Measurements from ENCODE around the gene SH2D7. TPM values are rescaled to one million over a fixed set of nuclear protein-coding genes. Genes with fewer than 3 reads are reported as not detected.
A peak's percentile ranks its signal among the peaks of the same experiment; 100 is the strongest.

Gene SH2D7
- total RNA-seq, 1 donor from 2014 or later: not detected

DNA sequence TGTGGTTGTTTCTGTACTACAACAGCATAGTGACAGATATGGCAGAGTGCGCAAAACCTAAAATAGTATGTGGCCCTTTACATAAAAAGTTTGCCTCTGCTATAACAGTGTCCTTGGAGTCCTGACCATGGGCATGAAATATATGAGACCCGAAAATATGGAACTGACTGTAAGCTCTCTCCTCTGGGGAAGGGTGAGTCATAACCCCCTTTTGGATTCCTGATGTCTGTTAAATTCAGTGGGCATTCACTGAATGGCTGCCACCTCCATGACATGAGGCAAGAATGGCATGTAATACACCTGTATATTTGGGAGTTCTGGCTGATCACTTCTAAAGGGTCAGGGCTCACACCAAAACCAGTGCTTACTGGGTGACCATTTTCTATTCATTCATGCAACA lies 21.0 kb upstream of the SH2D7 start:
- no peak for TF ChIP-seq CTCF (IDR thresholded peaks at IDR 0.05)
- peak overlapping the region; percentile 75 for H3K27ac ChIP-seq
- DNase-seq (no peak), ATAC-seq (no peak)
- H3K4me1 ChIP-seq: peaks cover 95% of the 10 kb centered on the region
- H3K27me3 ChIP-seq (ENCODE audit: low read depth): no peaks in the 10 kb centered on the region
- no peaks in the 10 kb centered on the region for H3K36me3 ChIP-seq
- H3K4me3 ChIP-seq: no peak overlapping the region
- H3K9me3 ChIP-seq: no peaks in the 10 kb centered on the region
- intact Hi-C loops (cut with DNase I): no loop called here

DNA sequence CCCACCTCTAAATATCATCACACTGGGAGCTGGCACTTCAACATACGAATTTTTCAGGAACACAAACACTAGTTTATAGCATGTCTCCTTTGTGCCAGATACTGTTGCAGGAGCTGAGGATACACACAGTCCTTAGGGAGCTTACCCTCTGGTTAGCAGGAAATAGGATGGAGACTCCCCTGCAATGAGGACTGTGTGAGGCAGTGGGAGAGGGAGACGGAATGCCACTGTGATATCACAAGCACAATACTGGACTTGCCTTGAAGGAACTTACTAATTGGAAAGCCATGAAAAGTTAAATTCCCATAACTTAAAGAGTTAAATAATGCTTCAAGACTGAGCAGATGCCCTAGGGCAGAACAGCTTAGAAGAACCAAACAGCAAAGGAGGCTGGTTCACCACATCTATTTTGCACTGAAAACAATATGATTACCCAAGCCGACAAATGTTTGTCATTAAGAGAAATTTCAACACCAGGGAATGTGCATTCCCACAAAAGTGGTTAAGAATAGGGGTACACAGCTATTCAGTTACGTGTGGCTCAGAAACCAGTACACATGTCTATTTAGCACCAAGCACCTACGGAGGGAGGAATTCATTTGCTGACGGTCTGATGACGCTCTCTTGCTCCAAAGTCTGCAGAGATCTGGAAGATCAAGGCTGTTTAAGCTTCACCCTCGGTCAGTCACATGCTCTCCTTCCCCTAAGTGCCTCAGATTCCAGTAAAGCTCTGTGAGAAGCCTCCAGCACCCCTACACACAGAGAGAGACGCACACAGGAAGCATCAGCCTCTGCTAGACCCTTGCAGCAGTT lies 20.1 kb upstream of the SH2D7 start:
- no peak for TF ChIP-seq CTCF (IDR thresholded peaks at IDR 0.05)
- DNase-seq: no peak
- intact Hi-C loops (cut with DNase I): no loop called here
- Histone ChIP-seq H3K9me3 (no peaks in the 10 kb centered on the region), H3K36me3 (no peaks in the 10 kb centered on the region), H3K4me3 (peak overlapping the region; percentile 17), H3K4me1 (peaks cover 90% of the 10 kb centered on the region), H3K27ac (peak overlapping the region; percentile 75), H3K27me3 (ENCODE audit: low read depth) (no peaks in the 10 kb centered on the region)
- peak; percentile 5 to 34 for ATAC-seq

DNA sequence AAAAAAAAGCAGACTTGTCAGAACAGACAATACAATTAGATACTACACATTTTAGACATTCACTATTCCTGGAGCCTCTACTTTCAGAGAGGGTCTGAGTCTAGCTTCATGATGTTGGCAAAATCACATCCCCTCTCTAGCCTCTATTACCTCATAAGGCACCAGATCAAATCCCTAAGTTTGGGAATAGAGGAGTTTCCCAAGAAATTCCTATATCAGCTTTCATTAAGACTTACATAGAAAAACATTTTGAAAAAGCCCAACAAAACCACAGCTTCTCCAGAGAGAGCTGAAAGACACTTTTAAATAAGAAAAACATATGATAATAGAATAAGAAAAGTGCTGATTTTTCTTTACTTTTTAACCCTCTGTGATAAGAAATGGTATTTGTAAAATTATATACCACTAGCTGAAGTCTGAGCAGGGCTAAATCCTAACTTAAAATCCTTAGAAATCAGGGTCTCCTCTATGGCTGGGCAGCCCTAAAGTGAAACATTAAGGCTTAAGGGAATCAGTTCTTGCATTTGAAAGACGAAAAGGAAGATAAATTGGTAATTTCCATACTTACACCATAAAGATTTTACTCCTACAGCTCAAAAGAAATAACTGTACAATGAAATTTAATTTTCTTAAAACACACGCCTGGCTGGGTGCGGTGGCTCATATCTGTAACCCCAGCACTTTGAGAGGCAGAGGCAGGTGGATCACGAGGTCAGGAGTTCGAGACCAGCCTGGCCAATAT lies 19.1 kb upstream of the SH2D7 start:
- peaks cover 87% of the 10 kb centered on the region for H3K4me1 ChIP-seq
- H3K27ac ChIP-seq: peak overlapping the region; percentile 75
- peak overlapping the region; percentile 17 for H3K4me3 ChIP-seq
- intact Hi-C loops (cut with DNase I): no loop called here
- DNase-seq (no peak), ATAC-seq (no peak)
- TF ChIP-seq CTCF (IDR thresholded peaks at IDR 0.05): no peak
- no peaks in the 10 kb centered on the region for H3K36me3 ChIP-seq
- no peaks in the 10 kb centered on the region for H3K27me3 ChIP-seq (ENCODE audit: low read depth)
- H3K9me3 ChIP-seq: no peaks in the 10 kb centered on the region

DNA sequence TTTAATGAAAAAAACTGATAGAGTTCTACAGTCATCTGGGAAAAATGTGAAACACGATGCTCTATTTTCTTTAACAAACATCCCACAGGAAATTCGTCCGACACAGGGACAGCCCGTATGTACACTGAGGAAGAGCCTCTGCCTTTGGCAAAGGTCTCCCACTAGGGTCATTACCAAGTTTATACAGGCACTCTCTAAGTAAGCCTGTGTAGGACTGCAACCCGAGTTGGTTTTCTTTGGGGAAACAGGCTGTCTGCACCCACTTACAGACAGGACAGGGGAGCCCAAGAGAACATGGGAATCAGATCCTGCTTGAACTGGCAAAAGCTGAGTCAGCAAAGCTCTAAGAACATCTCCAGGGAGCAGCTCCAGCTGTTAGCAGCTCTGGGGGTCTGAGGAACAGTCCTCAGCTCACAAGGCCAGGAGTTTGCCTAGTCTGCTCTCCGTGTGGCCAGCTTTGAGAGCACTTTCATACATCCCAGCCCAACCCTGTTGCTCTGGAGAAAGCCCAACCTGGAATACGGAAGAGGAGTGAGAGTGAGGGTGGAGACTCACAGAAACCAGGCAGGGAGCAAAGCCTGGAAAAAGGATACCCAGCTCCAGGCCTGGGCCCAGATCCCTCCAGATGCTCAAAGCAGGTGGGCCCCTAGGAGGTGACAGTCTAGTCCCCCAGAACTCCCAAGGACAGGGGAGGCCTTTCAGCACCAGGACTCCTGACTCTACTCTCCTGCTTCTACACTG lies 16.7 kb upstream of the SH2D7 start:
- Histone ChIP-seq H3K27ac (peak overlapping the region; percentile 95), H3K27me3 (ENCODE audit: low read depth) (no peaks in the 10 kb centered on the region), H3K9me3 (no peaks in the 10 kb centered on the region), H3K4me3 (peak overlapping the region; percentile 96), H3K36me3 (no peaks in the 10 kb centered on the region), H3K4me1 (peaks cover 66% of the 10 kb centered on the region)
- intact Hi-C loops (cut with DNase I): no loop called here
- no peak for DNase-seq
- no peak for TF ChIP-seq CTCF (IDR thresholded peaks at IDR 0.05)
- ATAC-seq: peak; percentile 77 to 83

DNA sequence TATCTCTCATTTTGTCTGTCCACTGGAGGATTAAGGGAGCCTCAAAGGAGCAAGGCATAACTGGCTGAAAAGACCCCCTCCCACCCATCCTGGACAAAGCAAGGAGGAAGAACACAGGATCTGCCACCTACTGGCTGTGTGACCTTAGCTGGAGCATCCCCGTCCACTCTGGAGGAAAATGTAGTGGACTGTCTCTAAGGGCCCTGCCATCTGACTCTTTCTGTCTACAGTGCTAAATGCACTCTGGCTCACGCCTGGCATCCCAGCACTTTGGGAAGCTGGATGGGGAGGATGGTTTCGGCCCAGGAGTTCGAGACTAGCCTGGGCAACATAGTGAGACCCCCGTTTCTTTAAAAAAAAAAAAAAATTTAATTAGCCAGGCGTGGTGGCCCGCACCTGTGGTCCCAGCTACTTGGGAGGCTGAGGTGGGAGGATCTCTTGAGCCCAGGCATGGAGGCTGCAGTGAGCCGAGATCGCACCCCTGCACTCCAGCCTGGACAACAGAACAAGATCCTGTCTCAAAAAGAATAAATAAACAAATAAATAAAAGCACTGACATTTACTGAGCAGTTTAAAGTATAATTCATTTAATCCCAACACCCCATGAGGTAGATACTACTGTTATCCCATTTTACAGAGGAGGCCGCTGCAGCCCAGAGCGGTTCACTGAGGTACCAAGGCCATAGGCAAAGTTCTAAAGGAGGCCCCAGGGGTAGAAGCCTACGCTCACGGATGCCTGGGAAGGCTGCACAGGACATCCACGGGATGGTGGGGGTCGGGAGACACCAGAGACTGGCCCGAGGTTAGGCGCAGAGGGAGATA lies 15.9 kb upstream of the SH2D7 start:
- ATAC-seq (peak; percentile 8 to 35), DNase-seq (no peak)
- peak overlapping the region; percentile 96 for H3K4me3 ChIP-seq
- H3K4me1 ChIP-seq: peaks cover 60% of the 10 kb centered on the region
- no peak for TF ChIP-seq CTCF (IDR thresholded peaks at IDR 0.05)
- intact Hi-C loops (cut with DNase I): no loop called here
- H3K9me3 ChIP-seq: no peaks in the 10 kb centered on the region
- no peaks in the 10 kb centered on the region for H3K36me3 ChIP-seq
- H3K27ac ChIP-seq: peak overlapping the region; percentile 95
- no peaks in the 10 kb centered on the region for H3K27me3 ChIP-seq (ENCODE audit: low read depth)

All from lower lobe of right lung (tissue), 2 donors.